ENCODE results near the gene CCDC121.

The CCDC121 gene

GRCh38 chr2:27653397-27653796, 24.6 kb upstream of the CCDC121 start:
- Histone ChIP-seq H3K4me3 (ENCODE audit: low read length) (no peak overlapping the region), H3K27me3 (ENCODE audit: insufficient read depth, low read length) (no peaks in the 10 kb centered on the region), H3K4me1 (ENCODE audit: insufficient read depth, low read length) (no peaks in the 10 kb centered on the region; the same call in 1 of the 2 replicates), H3K9ac (ENCODE audit: low read depth, low read length) (no peak overlapping the region), H3K27ac (ENCODE audit: low read length) (no peak overlapping the region), H3K36me3 (ENCODE audit: insufficient read depth, low read depth, low read length) (peaks cover 95% of the 10 kb centered on the region), H3K9me3 (ENCODE audit: insufficient read depth, low read depth, low read length) (no peaks in the 10 kb centered on the region)

DNA sequence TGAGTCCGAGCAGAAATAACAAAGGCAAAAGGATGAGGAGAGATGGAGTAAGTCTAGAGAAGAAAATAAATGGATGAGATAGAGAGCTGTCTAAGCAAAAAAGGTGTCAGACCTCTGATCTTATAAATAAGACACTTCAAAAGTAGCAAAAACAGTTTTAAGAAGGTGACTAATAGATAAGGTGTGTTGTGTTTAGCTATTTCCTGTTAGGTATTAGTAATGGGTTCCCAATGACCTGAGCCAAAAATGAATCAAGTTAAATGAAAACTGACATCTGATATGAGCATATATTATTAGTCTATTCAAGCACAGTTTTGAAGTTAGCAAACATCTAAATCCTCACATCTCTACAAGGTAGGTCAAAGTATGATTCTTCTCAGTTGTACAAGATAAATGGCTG, 24.0 kb upstream of the CCDC121 start:
- peaks cover 95% of the 10 kb centered on the region for H3K36me3 ChIP-seq (ENCODE audit: insufficient read depth, low read depth, low read length)
- no peaks in the 10 kb centered on the region for H3K27me3 ChIP-seq (ENCODE audit: insufficient read depth, low read length)
- no peak overlapping the region for H3K27ac ChIP-seq (ENCODE audit: low read length)
- H3K9ac ChIP-seq (ENCODE audit: low read depth, low read length) = no peak overlapping the region
- H3K4me3 ChIP-seq (ENCODE audit: low read length) = no peak overlapping the region
- no peaks in the 10 kb centered on the region; the same call in 1 of the 2 replicates for H3K4me1 ChIP-seq (ENCODE audit: insufficient read depth, low read length)
- no peaks in the 10 kb centered on the region for H3K9me3 ChIP-seq (ENCODE audit: insufficient read depth, low read depth, low read length)

- Histone ChIP-seq H3K9ac (ENCODE audit: low read depth, low read length) (no peak overlapping the region), H3K4me1 (ENCODE audit: insufficient read depth, low read length) (no peaks in the 10 kb centered on the region; the same call in 1 of the 2 replicates), H3K9me3 (ENCODE audit: insufficient read depth, low read depth, low read length) (no peaks in the 10 kb centered on the region), H3K27me3 (ENCODE audit: insufficient read depth, low read length) (no peaks in the 10 kb centered on the region), H3K4me3 (ENCODE audit: low read length) (no peak overlapping the region), H3K27ac (ENCODE audit: low read length) (no peak overlapping the region), H3K36me3 (ENCODE audit: insufficient read depth, low read depth, low read length) (peaks cover 95% of the 10 kb centered on the region)
These were observed 23.5 kb upstream of the CCDC121 start for GRCh38 chr2:27652341-27652740.

- Histone ChIP-seq H3K4me1 (ENCODE audit: insufficient read depth, low read length) (no peaks in the 10 kb centered on the region; the same call in 1 of the 2 replicates), H3K9me3 (ENCODE audit: insufficient read depth, low read depth, low read length) (no peaks in the 10 kb centered on the region), H3K4me3 (ENCODE audit: low read length) (no peak overlapping the region), H3K27ac (ENCODE audit: low read length) (no peak overlapping the region), H3K27me3 (ENCODE audit: insufficient read depth, low read length) (no peaks in the 10 kb centered on the region), H3K9ac (ENCODE audit: low read depth, low read length) (no peak overlapping the region), H3K36me3 (ENCODE audit: insufficient read depth, low read depth, low read length) (peaks cover 95% of the 10 kb centered on the region)
These were observed 22.2 kb upstream of the CCDC121 start for GRCh38 chr2:27651056-27651455.

DNA sequence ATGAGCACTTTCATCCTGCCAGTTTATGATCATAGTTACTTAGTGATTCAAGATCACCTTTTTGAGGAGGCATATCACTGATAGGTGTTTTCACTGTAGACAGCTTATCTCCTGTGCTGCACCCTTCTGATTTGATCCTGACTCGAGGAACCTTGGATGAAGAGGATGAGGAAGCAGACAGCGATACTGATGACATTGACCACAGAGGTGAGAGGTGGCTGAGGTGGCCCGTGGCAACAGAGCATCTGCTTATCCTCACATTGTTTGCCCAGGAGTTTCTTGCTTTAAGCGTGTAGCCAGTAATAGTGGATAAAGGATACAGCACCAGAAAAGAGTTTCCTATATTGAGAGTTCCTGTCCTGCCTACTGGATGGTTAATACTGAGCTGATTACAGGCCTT, 18.9 kb upstream of the CCDC121 start:
- no peak overlapping the region for H3K4me3 ChIP-seq (ENCODE audit: low read length)
- H3K27me3 ChIP-seq (ENCODE audit: insufficient read depth, low read length) = no peaks in the 10 kb centered on the region
- H3K9ac ChIP-seq (ENCODE audit: low read depth, low read length) = no peak overlapping the region
- no peaks in the 10 kb centered on the region for H3K4me1 ChIP-seq (ENCODE audit: insufficient read depth, low read length)
- H3K27ac ChIP-seq (ENCODE audit: low read length) = no peak overlapping the region
- peaks cover 85% of the 10 kb centered on the region for H3K36me3 ChIP-seq (ENCODE audit: insufficient read depth, low read depth, low read length)
- no peaks in the 10 kb centered on the region for H3K9me3 ChIP-seq (ENCODE audit: insufficient read depth, low read depth, low read length)

DNA sequence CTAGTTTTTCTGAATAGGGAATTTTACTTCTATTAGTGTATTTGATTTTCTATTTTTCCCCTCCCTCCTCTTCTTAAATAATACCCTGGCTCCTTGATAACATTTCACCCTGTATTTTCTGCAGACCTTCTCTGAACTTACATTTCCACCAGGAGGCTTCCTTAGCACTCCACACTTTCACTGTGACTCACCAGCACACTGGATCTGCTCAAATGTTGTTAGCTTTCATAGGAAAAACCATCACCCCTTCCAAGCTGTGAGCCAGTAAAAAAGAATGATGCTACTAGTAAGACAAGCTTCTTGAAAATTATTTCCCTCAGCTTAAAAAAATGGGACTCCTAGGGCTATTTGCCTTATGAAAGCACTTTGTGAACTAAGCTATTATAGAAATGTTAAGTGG, 18.5 kb upstream of the CCDC121 start:
- no peak overlapping the region for H3K4me3 ChIP-seq (ENCODE audit: low read length)
- no peak overlapping the region for H3K9ac ChIP-seq (ENCODE audit: low read depth, low read length)
- H3K27ac ChIP-seq (ENCODE audit: low read length) = no peak overlapping the region
- H3K4me1 ChIP-seq (ENCODE audit: insufficient read depth, low read length) = no peaks in the 10 kb centered on the region
- no peaks in the 10 kb centered on the region for H3K27me3 ChIP-seq (ENCODE audit: insufficient read depth, low read length)
- H3K9me3 ChIP-seq (ENCODE audit: insufficient read depth, low read depth, low read length) = no peaks in the 10 kb centered on the region
- H3K36me3 ChIP-seq (ENCODE audit: insufficient read depth, low read depth, low read length) = peaks cover 85% of the 10 kb centered on the region

DNA sequence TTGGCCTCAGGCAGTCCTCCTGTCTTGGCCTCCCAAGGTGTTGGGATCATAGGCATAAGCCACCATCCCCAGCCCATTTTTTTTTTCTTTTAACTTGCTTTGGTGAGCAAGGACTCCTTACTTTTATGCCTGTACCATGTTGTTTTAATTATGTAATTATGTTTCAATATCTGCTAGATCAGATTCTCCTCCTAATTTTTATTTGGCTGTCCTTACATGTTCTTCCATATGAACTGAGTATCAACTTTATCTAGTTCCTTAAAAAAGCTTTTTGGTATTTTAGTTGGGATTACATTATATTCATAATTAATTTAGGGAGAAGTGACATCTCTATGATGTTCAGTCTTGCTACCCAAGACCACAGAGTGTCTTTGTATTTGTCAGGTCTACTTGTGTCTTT, 16.4 kb upstream of the CCDC121 start:
- H3K4me1 ChIP-seq (ENCODE audit: insufficient read depth, low read length) = no peaks in the 10 kb centered on the region
- peaks cover 87% of the 10 kb centered on the region for H3K36me3 ChIP-seq (ENCODE audit: insufficient read depth, low read depth, low read length)
- H3K4me3 ChIP-seq (ENCODE audit: low read length) = no peak overlapping the region
- no peak overlapping the region for H3K9ac ChIP-seq (ENCODE audit: low read depth, low read length)
- H3K9me3 ChIP-seq (ENCODE audit: insufficient read depth, low read depth, low read length) = no peaks in the 10 kb centered on the region
- no peaks in the 10 kb centered on the region for H3K27me3 ChIP-seq (ENCODE audit: insufficient read depth, low read length)
- H3K27ac ChIP-seq (ENCODE audit: low read length) = no peak overlapping the region

DNA sequence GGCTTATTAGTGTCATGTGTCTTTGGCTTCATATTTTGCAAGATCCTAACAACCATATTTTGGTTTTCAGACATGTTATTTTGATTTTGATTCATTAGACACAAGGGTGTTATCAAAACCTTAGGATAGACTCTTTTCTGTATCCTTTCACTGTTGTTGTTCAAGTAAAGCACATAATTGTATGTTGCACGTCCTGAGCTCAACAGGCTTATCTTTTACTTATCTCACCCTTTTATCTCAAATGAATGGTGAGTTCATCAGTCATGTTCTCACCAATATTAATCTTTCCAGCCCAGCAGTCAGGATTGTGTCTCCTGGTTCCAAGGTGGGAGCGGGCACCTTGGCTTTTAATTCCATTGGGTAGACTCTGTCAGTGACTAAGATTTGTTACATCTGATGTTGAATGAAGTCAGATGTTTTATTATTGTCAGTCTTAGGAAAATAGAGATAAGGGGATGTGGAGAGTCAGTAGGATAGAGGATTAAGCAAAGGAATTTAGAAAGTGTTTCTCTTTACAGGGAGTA, 12.0 kb upstream of the CCDC121 start:
- Histone ChIP-seq H3K27ac (ENCODE audit: low read length) (no peak overlapping the region), H3K27me3 (ENCODE audit: insufficient read depth, low read length) (no peaks in the 10 kb centered on the region), H3K4me3 (ENCODE audit: low read length) (no peak overlapping the region), H3K9ac (ENCODE audit: low read depth, low read length) (no peak overlapping the region), H3K9me3 (ENCODE audit: insufficient read depth, low read depth, low read length) (no peaks in the 10 kb centered on the region), H3K4me1 (ENCODE audit: insufficient read depth, low read length) (no peaks in the 10 kb centered on the region), H3K36me3 (ENCODE audit: insufficient read depth, low read depth, low read length) (peaks cover 86% of the 10 kb centered on the region)

DNA sequence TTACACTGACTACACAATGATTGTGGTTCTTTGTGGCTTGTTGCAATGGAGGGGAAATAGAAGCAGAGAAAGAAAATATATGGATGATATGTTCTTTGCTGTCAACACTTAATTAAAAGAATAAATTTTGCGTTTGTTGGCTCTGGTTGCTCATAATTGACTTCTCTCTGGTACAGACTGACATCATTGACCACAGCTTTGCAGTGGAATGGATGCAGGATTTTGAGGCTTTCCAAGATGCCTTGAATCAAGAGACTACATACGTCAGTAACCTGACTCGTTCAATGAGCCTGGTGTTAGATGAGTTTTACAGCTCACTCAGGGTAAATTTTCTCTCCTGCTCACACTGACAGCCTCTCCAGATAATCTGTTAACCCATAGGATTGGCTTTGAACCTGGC, 9.9 kb upstream of the CCDC121 start:
- Histone ChIP-seq H3K9ac (ENCODE audit: low read depth, low read length) (no peak overlapping the region), H3K4me1 (ENCODE audit: insufficient read depth, low read length) (no peaks in the 10 kb centered on the region), H3K27me3 (ENCODE audit: insufficient read depth, low read length) (no peaks in the 10 kb centered on the region), H3K9me3 (ENCODE audit: insufficient read depth, low read depth, low read length) (no peaks in the 10 kb centered on the region), H3K36me3 (ENCODE audit: insufficient read depth, low read depth, low read length) (peaks cover 90% of the 10 kb centered on the region), H3K27ac (ENCODE audit: low read length) (no peak overlapping the region), H3K4me3 (ENCODE audit: low read length) (no peak overlapping the region)

GRCh38 chr2:27638037-27638637, 9.3 kb upstream of the CCDC121 start:
- Histone ChIP-seq H3K36me3 (ENCODE audit: insufficient read depth, low read depth, low read length) (peaks cover 91% of the 10 kb centered on the region), H3K27me3 (ENCODE audit: insufficient read depth, low read length) (no peaks in the 10 kb centered on the region), H3K27ac (ENCODE audit: low read length) (no peak overlapping the region), H3K4me1 (ENCODE audit: insufficient read depth, low read length) (no peaks in the 10 kb centered on the region), H3K4me3 (ENCODE audit: low read length) (no peak overlapping the region), H3K9me3 (ENCODE audit: insufficient read depth, low read depth, low read length) (no peaks in the 10 kb centered on the region), H3K9ac (ENCODE audit: low read depth, low read length) (no peak overlapping the region)

DNA sequence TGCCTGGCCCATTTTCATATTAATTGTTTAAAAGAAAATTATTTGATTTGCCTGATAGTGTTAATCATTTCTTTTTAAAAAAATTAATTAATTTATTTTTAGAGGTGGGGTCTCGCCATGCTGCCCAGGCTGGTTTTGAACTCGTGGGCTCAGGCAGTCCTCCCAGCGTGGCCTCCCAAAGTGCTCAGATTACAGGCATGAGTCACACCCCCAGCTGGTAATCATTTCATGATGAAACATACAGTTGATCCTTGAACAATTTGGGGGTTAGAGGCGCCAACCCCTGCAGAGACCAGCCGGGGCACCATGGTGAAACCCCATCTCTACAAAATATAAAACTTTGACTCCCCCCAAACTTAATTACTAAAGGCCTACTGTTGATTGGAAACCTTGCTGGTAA, 8.0 kb upstream of the CCDC121 start:
- no peaks in the 10 kb centered on the region for H3K4me1 ChIP-seq (ENCODE audit: insufficient read depth, low read length)
- H3K9me3 ChIP-seq (ENCODE audit: insufficient read depth, low read depth, low read length) = no peaks in the 10 kb centered on the region
- no peak overlapping the region for H3K27ac ChIP-seq (ENCODE audit: low read length)
- no peaks in the 10 kb centered on the region for H3K27me3 ChIP-seq (ENCODE audit: insufficient read depth, low read length)
- H3K9ac ChIP-seq (ENCODE audit: low read depth, low read length) = no peak overlapping the region
- H3K4me3 ChIP-seq (ENCODE audit: low read length) = no peak overlapping the region
- H3K36me3 ChIP-seq (ENCODE audit: insufficient read depth, low read depth, low read length) = peaks cover 94% of the 10 kb centered on the region

DNA sequence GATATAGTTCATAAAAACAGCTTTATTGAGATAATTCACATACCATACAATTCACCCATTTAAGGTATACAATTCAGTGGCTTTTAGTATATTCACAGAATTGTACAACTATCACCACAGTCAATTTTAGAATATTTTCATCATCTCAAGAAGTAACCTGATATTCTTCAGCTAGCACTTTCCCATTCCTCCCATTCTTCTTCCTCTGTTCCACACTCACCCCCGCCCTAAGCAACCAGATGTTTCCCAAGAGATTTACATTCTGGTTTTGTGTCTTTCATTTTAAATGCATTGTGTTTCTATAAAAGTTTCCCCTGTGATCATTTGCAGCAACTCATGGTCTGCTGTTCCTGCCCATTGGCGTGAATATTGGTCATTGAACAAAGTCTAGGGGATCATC, 5.5 kb upstream of the CCDC121 start:
- H3K36me3 ChIP-seq (ENCODE audit: insufficient read depth, low read depth, low read length) = peaks cover 86% of the 10 kb centered on the region
- no peaks in the 10 kb centered on the region for H3K4me1 ChIP-seq (ENCODE audit: insufficient read depth, low read length)
- no peak overlapping the region for H3K4me3 ChIP-seq (ENCODE audit: low read length)
- no peak overlapping the region for H3K27ac ChIP-seq (ENCODE audit: low read length)
- no peak overlapping the region for H3K9ac ChIP-seq (ENCODE audit: low read depth, low read length)
- no peaks in the 10 kb centered on the region for H3K27me3 ChIP-seq (ENCODE audit: insufficient read depth, low read length)
- H3K9me3 ChIP-seq (ENCODE audit: insufficient read depth, low read depth, low read length) = no peaks in the 10 kb centered on the region

All from iPS-20b (cell line).